SK-N-MC (cell line): ENCODE results near the gene WNT5B.

Experiments
- DNase-seq: peaks from one replicate; pipeline ENCODE4 v3.0.0-alpha.2; 2011; ENCODE audit warnings: low read depth, low spot score
- H3K27ac ChIP-seq: fragments of 200-600 bp; sonication (generic); 2 replicates; pipeline ENCODE4 v1.5.1; 2016; ENCODE audit warnings: mixed run types
- H3K36me3 ChIP-seq: fragments of 200-600 bp; sonication (generic); 2 replicates; pipeline ENCODE4 v1.6.1; 2017; ENCODE audit warnings: antibody characterized with exemption, low read length, mixed read lengths; ENCODE audit not compliant: insufficient read depth
- H3K4me3 ChIP-seq: fragments of 200-600 bp; sonication (generic); 2 replicates; pipeline ENCODE4 v1.5.1; 2016
- H3K9ac ChIP-seq: fragments of 200-600 bp; sonication (generic); 2 replicates; pipeline ENCODE4 v1.8.0; 2017; ENCODE audit warnings: mixed run types, mixed read lengths; ENCODE audit not compliant: insufficient read length
- H3K9me3 ChIP-seq: fragments of 200-600 bp; sonication (generic); 2 replicates; pipeline ENCODE4 v1.6.1; 2017; ENCODE audit warnings: low read depth, mild to moderate bottlenecking, antibody characterized with exemption, low read length, moderate library complexity, mixed read lengths
- EZH2 ChIP-seq: fragments of 200-600 bp; sonication (generic); IDR thresholded peaks from one replicate; pipeline ENCODE4 v1.6.1; 2017; ENCODE audit warnings: antibody characterized with exemption
- FOXP2 ChIP-seq: optimal IDR thresholded peaks from 2 replicates; pipeline ENCODE3; 2011; ENCODE audit warnings: mild to moderate bottlenecking, moderate library complexity; ENCODE audit not compliant: insufficient read depth; ENCODE audit errors: extremely low read length, control extremely low read depth
- POLR2AphosphoS5 ChIP-seq: IDR thresholded peaks from 2 replicates; pipeline ENCODE4 v1.6.1; 2012; ENCODE audit warnings: mild to moderate bottlenecking, low read depth, low read length, borderline replicate concordance

WNT5B gene

DNA sequence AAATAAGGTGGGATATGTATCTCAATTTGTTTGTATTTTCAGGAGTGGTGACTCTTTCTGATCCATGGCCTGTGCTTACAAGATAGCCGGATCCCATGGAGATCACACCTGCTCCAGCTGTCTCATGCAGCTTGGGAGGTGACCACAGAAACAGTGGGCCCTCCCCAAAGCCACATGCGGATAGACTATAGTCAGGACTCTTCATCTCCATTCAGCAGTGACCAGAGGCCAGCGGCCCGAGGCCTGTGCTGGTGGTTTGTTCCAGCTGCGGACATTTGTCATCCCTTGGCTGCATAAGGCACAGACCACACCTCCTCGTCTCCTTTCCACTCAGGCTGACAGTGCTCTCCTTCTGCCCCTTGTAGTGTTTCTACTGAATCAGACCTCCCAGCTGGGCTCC lies 14.7 kb upstream of the WNT5B start:
- no peaks in the 10 kb centered on the region for H3K9me3 ChIP-seq
- no peak overlapping the region for H3K4me3 ChIP-seq
- TF ChIP-seq POLR2AphosphoS5, result no peak
- TF ChIP-seq FOXP2, result no peak
- TF ChIP-seq EZH2, result no peak
- H3K36me3 ChIP-seq, result no peaks in the 10 kb centered on the region
- no peak overlapping the region for H3K9ac ChIP-seq
- H3K27ac ChIP-seq, result no peak overlapping the region
- DNase-seq, result no peak

DNA sequence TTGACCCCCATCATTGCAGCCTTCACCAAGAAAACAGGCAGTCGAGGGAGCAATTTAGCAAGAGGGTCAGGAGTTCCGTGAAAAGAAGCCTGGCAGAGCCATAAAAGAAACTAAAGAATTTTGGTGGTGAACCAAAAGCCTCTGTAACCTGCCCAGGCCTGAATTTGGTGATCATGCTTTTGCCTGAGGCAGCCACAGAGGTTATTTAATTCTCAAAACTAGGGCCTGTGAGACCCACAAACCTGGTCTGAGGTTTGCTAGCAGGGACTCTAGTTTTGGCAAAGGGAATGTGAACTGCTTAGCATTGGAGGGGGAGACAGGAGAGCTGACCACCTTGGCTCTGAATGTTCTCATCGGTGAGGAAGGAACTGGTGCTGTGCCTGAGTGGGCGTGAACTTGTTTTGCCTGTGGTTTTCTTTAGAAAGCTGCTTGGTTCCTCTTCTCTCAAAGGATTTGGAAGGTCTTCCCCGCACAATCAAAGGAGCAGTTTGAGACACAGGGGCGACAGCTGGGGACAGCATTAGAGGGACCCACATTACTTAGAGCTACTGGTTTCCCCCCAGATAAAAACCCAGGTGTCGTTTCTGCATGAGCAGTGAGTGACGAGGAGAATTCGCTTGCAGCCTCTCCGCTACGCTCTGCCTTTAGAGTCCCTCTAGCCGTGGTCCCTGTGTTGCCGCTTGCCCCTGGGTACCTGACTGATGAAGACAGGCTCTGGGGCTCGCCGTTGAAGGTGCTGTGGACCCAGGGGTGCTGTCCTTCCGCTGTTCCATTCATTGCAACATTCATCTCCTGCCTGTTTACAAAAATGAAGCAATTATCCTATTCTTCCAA lies 12.6 kb upstream of the WNT5B start:
- no peak overlapping the region for H3K9ac ChIP-seq
- no peaks in the 10 kb centered on the region for H3K9me3 ChIP-seq
- DNase-seq, result no peak
- TF ChIP-seq EZH2, result no peak
- no peak for TF ChIP-seq POLR2AphosphoS5
- TF ChIP-seq FOXP2, result no peak
- H3K36me3 ChIP-seq, result no peaks in the 10 kb centered on the region
- H3K4me3 ChIP-seq, result no peak overlapping the region
- no peak overlapping the region for H3K27ac ChIP-seq

DNA sequence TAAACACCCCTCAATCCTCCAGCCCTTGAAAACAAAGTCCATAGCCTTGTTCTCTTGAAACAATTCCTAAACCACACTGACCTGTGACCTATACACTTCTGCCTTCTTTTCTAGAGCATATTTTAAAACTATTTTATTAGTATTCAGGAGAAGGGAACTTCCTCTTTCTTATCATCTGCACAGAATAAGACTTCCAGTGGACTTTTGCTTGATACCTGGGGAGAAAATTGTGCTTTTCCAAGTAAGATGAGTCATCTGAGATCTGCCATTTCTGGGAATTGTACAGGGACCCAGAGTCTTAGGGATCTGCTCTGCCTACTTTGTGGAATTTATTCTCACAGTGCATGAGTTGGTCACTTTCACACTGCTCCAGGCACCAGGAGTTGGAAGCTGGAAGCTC lies 10.5 kb upstream of the WNT5B start:
- Histone ChIP-seq H3K4me3 (peak overlapping the region; percentile 72; the same call in 1 of the 2 replicates), H3K27ac (peak overlapping the region; percentile 91), H3K36me3 (no peaks in the 10 kb centered on the region), H3K9me3 (no peaks in the 10 kb centered on the region), H3K9ac (peak overlapping the region; percentile 8)
- no peak for DNase-seq
- TF ChIP-seq POLR2AphosphoS5 (no peak), FOXP2 (no peak), EZH2 (no peak)

DNA sequence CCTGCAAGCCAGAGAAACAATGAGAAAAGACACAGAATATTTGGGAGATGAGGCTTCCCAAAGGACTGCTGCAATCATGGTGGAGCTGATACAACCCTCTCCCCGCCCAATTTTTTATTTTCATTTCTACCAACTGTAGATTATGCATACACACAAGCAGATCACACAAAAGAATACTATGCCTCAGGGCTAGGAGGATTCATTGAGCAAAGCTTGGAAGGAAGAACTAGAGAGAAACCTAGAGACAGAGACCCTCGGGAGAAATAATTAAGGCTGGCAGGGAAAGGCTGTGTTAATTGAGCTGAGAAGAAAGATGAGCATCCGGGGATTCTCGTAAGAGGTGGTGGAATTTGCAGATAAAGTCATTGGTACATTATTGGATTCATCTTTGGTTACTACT lies 9.9 kb upstream of the WNT5B start:
- peak overlapping the region; percentile 91 for H3K27ac ChIP-seq
- no peaks in the 10 kb centered on the region for H3K36me3 ChIP-seq
- peak; percentile 80 for DNase-seq
- TF ChIP-seq EZH2 (no peak), POLR2AphosphoS5 (no peak; the same call in 1 of the 2 replicates), FOXP2 (no peak)
- H3K4me3 ChIP-seq, result peak overlapping the region; percentile 72
- H3K9me3 ChIP-seq, result no peaks in the 10 kb centered on the region
- H3K9ac ChIP-seq, result peak overlapping the region; percentile 52

DNA sequence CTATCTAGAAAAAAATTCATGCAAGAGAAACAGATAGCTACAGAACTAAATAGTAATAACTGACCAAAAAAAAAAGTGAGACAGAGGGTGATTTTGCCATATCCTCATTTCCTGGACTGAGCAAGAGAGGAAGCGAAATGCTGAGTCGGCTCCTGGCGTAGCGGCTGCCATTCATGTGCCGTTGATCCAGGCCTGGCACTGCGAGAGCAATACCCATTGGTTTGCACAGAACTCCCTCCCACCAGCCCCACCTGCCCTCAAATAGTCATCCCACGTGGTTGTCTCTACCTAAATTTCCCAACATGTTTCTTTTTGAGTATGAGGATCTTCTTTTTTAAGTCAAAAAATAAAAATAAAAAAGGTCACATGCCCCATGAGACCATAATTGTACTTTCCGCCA lies 9.4 kb upstream of the WNT5B start:
- no peaks in the 10 kb centered on the region for H3K36me3 ChIP-seq
- H3K9ac ChIP-seq, result no peak overlapping the region
- peak overlapping the region; percentile 91 for H3K27ac ChIP-seq
- no peak for DNase-seq
- peak overlapping the region; percentile 72 for H3K4me3 ChIP-seq
- no peaks in the 10 kb centered on the region for H3K9me3 ChIP-seq
- no peak for TF ChIP-seq POLR2AphosphoS5
- TF ChIP-seq FOXP2, result no peak
- TF ChIP-seq EZH2, result no peak

DNA sequence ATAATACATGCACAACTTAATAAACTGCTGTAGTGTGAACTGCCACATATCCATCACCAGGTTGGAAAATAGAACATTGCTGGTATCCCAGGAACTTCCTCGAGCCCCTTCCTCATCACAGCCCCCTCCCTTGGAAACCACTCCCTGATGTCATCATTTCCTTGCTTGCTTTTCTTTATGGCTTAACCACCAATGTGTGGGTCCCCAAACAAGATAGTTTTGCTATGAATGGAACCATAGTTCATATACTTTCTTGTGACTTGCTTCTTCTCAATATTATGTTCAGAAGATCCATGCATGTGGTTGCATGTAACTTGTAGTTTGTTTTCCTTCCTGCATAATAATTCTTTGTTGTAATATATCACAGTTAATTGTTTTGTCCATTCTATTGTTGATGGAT lies 8.9 kb upstream of the WNT5B start:
- Histone ChIP-seq H3K9ac (no peak overlapping the region), H3K4me3 (no peak overlapping the region), H3K36me3 (no peaks in the 10 kb centered on the region), H3K9me3 (no peaks in the 10 kb centered on the region), H3K27ac (peak overlapping the region; percentile 91)
- TF ChIP-seq POLR2AphosphoS5 (no peak), FOXP2 (no peak), EZH2 (no peak)
- no peak for DNase-seq

DNA sequence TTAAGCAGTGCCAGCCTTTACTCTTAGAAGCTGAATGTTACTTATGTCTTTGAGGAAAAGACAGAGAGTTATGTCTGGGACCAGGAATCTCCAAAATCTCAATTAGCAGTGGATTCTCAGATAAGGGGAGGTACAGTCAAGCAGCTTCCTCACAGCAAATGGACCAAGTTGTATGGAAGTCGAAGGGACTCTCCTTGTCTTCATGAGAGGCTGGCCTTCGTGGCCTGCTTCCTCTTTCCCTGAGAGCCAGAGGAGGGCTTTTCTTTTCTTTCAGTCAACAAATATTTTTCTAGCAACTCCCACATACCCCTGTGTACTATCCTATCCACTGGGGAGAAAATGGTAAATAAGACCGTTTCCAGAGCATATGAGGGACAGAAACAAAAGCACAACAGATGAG lies 6.6 kb upstream of the WNT5B start:
- H3K36me3 ChIP-seq, result no peaks in the 10 kb centered on the region
- no peak for DNase-seq
- no peak for TF ChIP-seq POLR2AphosphoS5
- TF ChIP-seq FOXP2, result no peak
- no peak for TF ChIP-seq EZH2
- H3K27ac ChIP-seq, result no peak overlapping the region
- H3K9me3 ChIP-seq, result no peaks in the 10 kb centered on the region
- H3K9ac ChIP-seq, result no peak overlapping the region
- H3K4me3 ChIP-seq, result no peak overlapping the region

DNA sequence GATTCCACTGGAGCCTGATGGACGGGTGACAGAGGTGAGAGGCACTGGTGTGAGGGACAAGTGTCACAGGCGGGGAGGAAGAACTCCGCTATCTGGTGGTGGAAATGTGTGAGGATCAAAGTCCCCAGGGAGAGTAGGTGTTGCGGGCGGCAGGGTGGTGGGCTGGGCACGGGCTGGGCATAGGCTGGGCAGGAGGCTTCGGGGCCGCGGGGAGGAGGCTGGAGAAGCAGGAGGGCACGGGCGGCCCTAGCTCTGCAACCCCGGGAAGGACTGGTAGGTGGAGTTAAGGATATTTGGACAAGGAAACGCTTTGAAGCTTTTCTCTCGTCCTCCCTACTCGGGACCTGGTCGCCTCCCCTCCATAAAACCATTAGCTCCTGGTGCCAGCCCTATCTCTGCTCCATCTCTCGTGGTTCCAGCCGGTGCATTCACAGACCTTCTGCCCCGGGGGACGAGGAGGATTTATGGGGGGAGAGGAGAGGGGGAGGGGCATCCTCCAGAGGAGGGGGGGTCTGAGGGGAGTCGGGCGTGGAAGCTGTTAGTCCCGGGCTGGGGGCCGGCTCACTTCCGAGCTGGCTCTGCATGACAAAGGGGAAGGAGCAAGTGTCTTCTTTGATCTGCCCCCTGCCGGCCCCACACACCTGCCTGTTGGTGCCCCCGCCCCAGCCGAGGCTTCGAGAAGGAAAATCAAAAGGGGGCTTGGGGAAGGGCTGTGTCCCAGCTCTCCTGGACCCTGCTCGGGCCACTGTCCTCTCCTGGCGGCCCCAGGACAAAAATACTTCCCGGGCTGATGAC lies 504 bp downstream of the WNT5B start:
- no peak overlapping the region for H3K9ac ChIP-seq
- H3K9me3 ChIP-seq, result no peaks in the 10 kb centered on the region
- TF ChIP-seq POLR2AphosphoS5 (no peak), FOXP2 (no peak), EZH2 (no peak)
- DNase-seq, result no peak
- H3K4me3 ChIP-seq, result peak overlapping the region; percentile 64
- H3K36me3 ChIP-seq, result no peaks in the 10 kb centered on the region
- H3K27ac ChIP-seq, result no peak overlapping the region
